Amniotic stem cell (primary cell): Measurements from ENCODE around the gene IL21.
A peak's percentile ranks its signal among the peaks of the same experiment; 100 is the strongest.
"Not testable (repeated sequence)": the region's sequence is repeated elsewhere in the genome, so short reads cannot be mapped to it uniquely, and the experiment has no call there.

Source experiments
- DNase-seq: peaks from one replicate; lab custom pipeline; 2025; lab: John Stamatoyannopoulos, UW

The IL21 gene

DNA sequence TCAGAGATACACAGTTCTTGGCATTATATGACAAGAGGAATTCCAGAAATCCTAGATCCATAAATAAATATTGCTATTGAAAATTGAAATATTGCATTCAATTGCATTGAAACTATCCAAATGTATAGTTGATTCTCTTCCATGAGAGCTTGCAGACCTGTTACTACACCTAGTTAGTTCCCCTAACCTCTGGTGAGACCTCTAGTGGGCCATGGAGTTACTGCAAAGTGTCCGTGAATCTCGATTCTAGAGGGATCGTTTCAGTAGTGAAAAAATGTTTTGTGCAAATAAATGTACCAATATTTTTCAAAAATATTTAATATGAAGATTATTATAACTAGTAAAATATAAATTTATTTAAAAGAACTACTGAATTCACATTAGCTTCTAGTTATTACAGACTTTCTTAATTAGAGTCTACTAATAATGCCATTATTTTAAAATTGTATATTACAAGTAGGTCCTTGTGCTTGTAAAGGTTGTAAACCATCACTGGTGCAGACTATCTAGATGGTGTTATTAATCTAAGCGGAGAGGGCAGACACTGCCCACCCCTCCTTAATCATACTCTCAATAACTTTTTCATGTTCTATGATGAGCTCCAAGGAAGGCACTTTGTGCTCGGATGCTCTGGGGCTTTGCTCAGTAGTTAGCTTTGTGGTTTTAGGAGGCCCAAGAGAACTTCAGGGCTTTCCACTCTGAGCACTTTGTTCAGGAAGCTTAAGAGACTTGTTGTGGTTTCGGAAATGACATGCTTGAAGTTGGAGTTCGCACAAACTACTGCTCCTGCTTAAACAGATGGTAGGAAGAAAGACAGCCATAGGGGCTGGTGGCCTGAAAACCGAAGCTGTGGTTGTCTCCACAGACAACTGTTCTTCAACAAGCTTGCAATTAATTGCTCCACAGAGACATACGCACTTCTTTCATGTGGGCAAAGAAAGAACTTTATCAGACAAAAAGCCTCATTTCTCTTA lies 42.8 kb downstream of the IL21 start:
- DNase-seq = peak; percentile 0

DNA sequence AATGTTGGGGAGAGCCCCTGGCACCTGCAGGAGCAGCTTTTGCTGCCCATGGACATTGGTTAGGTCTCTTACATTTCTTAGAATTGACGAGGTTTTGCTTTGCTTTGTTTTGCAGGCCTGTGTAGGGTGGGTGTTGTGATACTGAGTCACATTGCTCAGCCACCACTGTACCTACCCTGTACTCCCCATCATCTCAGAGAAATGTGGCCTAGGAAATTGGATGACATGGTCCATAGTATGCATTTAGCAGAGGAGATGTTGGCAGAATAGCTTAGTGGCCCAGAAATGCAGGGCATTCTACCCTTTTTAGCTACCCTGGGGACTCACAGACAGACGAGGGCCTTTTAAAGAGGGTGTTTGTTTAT lies 43.7 kb downstream of the IL21 start:
- DNase-seq = no peak

DNA sequence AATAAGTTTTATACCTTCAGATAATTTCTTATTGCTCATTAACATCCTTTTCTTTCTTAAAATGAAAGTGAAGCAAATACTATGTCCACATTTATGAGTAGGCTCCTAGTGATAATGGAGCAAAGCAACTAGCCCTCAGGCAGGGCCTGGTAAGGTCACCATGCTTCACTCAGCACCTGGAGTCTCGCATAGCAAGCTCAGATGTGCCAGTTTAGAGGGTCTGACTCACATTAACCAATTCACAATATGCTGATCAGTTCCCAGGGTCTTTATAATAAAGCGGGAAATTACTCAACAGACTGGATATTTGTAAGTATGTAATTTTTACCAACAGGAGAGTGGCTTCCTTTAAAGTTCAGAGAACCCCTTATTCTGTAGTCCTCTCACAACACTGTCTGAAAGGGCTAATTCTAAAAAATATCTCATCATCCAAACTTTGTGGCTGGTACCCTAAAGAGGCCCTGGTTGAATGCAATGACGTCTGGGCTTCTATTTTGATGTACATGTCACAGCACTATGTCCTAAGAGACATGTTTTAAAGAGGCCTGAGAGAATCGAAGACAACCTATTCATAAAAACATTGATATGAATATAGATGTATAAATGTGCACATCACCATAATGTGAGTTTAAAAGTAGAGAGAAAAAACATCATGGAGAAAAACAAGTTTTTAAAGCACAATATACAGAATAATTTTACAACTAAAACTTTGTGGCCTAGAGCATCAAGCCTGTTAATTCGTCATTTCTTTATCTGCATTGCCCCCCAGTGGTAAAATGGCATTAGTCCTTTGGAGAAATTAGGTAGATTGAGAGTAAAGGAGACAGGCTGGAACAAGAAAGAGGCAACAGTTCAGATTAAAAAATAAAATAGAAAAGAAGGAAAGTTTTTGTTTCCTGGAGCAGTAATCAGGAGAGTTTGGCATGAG lies 44.3 kb downstream of the IL21 start:
- peak; percentile 8 for DNase-seq

DNA sequence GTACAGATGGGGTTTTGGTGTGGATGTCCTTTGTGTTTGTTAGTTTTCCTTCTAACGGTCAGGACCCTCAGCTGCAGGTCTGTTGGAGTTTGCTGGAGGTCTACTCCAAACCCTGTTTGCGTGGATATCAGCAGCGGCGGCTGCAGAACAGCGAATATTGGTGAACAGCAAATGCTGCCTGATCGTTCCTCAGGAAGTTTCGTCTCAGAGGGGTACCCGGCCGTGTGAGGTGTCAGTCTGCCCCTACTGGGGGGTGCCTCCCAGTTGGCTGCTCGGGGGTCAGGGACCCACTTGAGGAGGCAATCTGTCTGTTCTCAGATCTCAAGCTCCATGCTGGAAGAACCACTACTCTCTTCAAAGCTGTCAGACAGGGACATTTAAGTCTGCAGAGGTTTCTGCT lies 46.5 kb downstream of the IL21 start:
- not testable (repeated sequence) for DNase-seq

DNA sequence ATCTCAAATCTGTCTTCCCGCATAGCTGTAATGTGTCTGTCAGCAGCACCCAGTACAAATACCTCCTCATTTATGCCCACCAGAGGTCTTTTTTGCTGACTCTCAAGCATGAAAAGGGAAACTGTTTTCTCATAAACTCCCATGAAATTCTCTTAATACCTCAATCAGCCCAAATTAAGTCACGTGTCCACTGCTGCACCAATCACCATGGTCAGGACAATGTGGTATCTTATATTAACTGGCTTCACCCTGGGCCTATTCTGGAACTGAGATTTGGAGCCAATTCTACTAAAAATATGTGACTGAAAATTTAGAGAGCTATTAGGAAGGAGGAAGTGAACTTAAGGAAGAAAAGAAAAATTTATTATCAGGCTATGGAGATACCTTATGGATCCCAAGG lies 58.4 kb downstream of the IL21 start:
- no peak for DNase-seq
